Trophoblast cell (in vitro differentiated cells and primary cell): ENCODE data around the gene EXTL1.

Experiments
- DNase-seq, 2 donors: peaks; one replicate each; pipeline ENCODE4 v3.0.0-alpha.2; 2016
- H2AFZ ChIP-seq: 2 replicates; pipeline ENCODE4 v1.6.1; 2013; ENCODE audit warnings: low read length, moderate library complexity, mild to moderate bottlenecking; ENCODE audit not compliant: insufficient read depth, poor library complexity
- H2AK5ac ChIP-seq: 2 replicates; pipeline ENCODE4 v1.6.1; 2013; ENCODE audit warnings: mild to moderate bottlenecking, low read length
- H2BK120ac ChIP-seq: 2 replicates; pipeline ENCODE4 v1.6.1; 2013; ENCODE audit warnings: low read length, mild to moderate bottlenecking, moderate library complexity; ENCODE audit not compliant: insufficient read depth, poor library complexity
- H2BK12ac ChIP-seq: 2 replicates; pipeline ENCODE4 v1.6.1; 2013; ENCODE audit warnings: mild to moderate bottlenecking, low read length, moderate library complexity
- H2BK5ac ChIP-seq: 2 replicates; pipeline ENCODE4 v1.6.1; 2013; ENCODE audit warnings: low read length, low read depth, moderate library complexity, mild to moderate bottlenecking; ENCODE audit not compliant: poor library complexity
- H3K14ac ChIP-seq: 2 replicates; pipeline ENCODE4 v1.6.1; 2013; ENCODE audit warnings: mild to moderate bottlenecking, low read length
- H3K18ac ChIP-seq: 2 replicates; pipeline ENCODE4 v1.6.1; 2013; ENCODE audit warnings: mild to moderate bottlenecking, low read length
- H3K23ac ChIP-seq: 2 replicates; pipeline ENCODE4 v1.6.1; 2013; ENCODE audit warnings: low read length
- H3K27ac ChIP-seq: 2 replicates; pipeline ENCODE4 v1.5.1; 2013; ENCODE audit warnings: low read depth, mild to moderate bottlenecking, inconsistent platforms, low read length, moderate library complexity
- H3K27me3 ChIP-seq: 2 replicates; pipeline ENCODE4 v1.6.1; 2013; ENCODE audit warnings: inconsistent platforms, mild to moderate bottlenecking, low read length, moderate library complexity; ENCODE audit not compliant: insufficient read depth
- H3K36me3 ChIP-seq, 2 experiments: 1 replicate in 1 of 2; 2 replicates in 1 of 2; pipeline ENCODE4 v1.6.1; 2013; ENCODE audit warnings: low read length in 2 of 2, mild to moderate bottlenecking in 2 of 2, moderate library complexity in 1 of 2; ENCODE audit not compliant: insufficient read depth in 2 of 2, control insufficient read depth in 1 of 2
- H3K4ac ChIP-seq: 2 replicates; pipeline ENCODE4 v1.6.1; 2013; ENCODE audit warnings: low read depth, mild to moderate bottlenecking, low read length, moderate library complexity
- H3K4me1 ChIP-seq, 2 experiments: 1 replicate in 1 of 2; 2 replicates in 1 of 2; pipeline ENCODE4 v1.6.1; 2013; ENCODE audit warnings: low read length in 2 of 2, mild to moderate bottlenecking in 2 of 2, moderate library complexity in 1 of 2; ENCODE audit not compliant: insufficient read depth in 2 of 2, control insufficient read depth in 1 of 2
- H3K4me2 ChIP-seq: 2 replicates; pipeline ENCODE4 v1.6.1; 2013; ENCODE audit warnings: inconsistent platforms, mild to moderate bottlenecking, low read length, moderate library complexity
- H3K4me3 ChIP-seq: 2 replicates; pipeline ENCODE4 v1.5.1; 2013; ENCODE audit warnings: mild to moderate bottlenecking, low read depth, low read length, inconsistent platforms
- H3K79me1 ChIP-seq: one replicate; pipeline ENCODE4 v1.6.1; 2013; ENCODE audit warnings: low read length
- H3K79me2 ChIP-seq: 2 replicates; pipeline ENCODE4 v1.6.1; 2013; ENCODE audit warnings: low read length, mild to moderate bottlenecking; ENCODE audit not compliant: control insufficient read depth, insufficient read depth, poor library complexity
- H3K9ac ChIP-seq: 2 replicates; pipeline ENCODE4 v1.6.1; 2013; ENCODE audit warnings: mild to moderate bottlenecking, low read length
- H3K9me3 ChIP-seq: 2 replicates; pipeline ENCODE4 v1.6.1; 2013; ENCODE audit warnings: low read depth, mild to moderate bottlenecking, control low read depth, inconsistent platforms, low read length; ENCODE audit not compliant: insufficient read depth
- H4K12ac ChIP-seq: 2 replicates; pipeline ENCODE4 v1.6.1; 2013; ENCODE audit warnings: low read depth, mild to moderate bottlenecking, low read length, moderate library complexity
- H4K8ac ChIP-seq: 2 replicates; pipeline ENCODE4 v1.6.1; 2013; ENCODE audit warnings: low read depth, mild to moderate bottlenecking, low read length, moderate library complexity
- H4K91ac ChIP-seq: one replicate; pipeline ENCODE4 v1.6.1; 2013; ENCODE audit warnings: low read depth, mild to moderate bottlenecking, low read length, moderate library complexity
- WGBS: extraction: QIAGEN DNeasy Blood & Tissue Kit; methylation state at CpG from one replicate; pipeline ENCODE4 v1.1.7; 2013; ENCODE audit warnings: missing lambda C conversion rate; ENCODE audit not compliant: insufficient read length, insufficient coverage; ENCODE audit errors: extremely low coverage; 5-methylcytosine and 5-hydroxymethylcytosine counted together

The EXTL1 gene

DNA sequence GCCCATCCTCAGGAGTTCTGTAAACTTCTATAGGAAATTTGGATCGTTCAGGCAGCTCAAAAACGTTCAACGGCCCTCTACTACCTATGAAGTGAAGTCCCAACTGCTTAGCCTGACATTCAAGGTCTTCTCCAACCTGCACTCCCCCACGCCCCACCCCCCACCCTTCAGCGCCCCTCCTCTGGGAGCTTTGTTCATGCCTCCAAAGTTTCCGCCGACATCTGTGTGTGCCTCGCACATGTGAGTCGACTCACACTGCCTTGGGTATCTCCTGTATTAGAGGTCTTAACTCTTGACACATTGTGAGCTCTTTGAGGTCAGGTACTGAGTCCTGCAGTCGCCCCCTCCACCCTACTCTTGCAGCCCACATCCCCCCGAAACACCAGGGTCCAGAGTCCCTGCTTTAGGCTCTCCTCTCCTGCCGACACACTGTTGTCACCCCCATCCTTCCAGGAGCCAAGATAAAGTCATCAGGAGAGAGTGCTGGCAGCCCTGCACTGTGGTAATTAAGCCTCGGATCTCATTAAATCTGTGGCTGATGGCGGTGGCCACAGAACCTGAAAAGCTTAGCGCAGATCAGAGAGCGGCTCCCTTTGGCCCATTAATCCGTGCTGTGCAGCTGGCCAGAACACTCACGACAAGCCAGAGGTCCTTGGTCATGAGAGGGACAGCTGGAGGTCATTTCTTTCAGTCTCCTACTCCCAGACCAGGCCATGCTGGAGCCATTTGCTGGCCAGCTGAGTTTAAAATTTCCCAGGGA lies 22.4 kb upstream of the EXTL1 start:
- no peak overlapping the region for H3K14ac ChIP-seq
- no peak overlapping the region for H3K27ac ChIP-seq
- no peak overlapping the region for H3K4me2 ChIP-seq
- peak overlapping the region; percentile 67 for H4K8ac ChIP-seq
- no peak overlapping the region for H4K91ac ChIP-seq
- peaks cover 4 to 8% of the 10 kb centered on the region in 2 experiments for H3K4me1 ChIP-seq
- peaks cover 2% of the 10 kb centered on the region for H3K79me2 ChIP-seq
- H3K23ac ChIP-seq: no peak overlapping the region
- no peak overlapping the region for H2BK120ac ChIP-seq
- H3K4ac ChIP-seq: no peak overlapping the region
- no peaks in the 10 kb centered on the region for H3K27me3 ChIP-seq
- H4K12ac ChIP-seq: peak overlapping the region; percentile 2
- H3K36me3 ChIP-seq: no peaks in the 10 kb centered on the region
- H3K9me3 ChIP-seq: no peaks in the 10 kb centered on the region
- no peak overlapping the region for H3K18ac ChIP-seq
- peaks cover 8% of the 10 kb centered on the region for H3K79me1 ChIP-seq
- H2BK5ac ChIP-seq: no peak overlapping the region
- WGBS: no CpG with 5 or more reads among the region's 18 CpGs
- no peak overlapping the region for H3K4me3 ChIP-seq
- DNase-seq: no peak
- H3K9ac ChIP-seq: no peak overlapping the region
- H2AK5ac ChIP-seq: no peak overlapping the region
- no peak overlapping the region for H2BK12ac ChIP-seq
- H2AFZ ChIP-seq: peak overlapping the region; percentile 74

DNA sequence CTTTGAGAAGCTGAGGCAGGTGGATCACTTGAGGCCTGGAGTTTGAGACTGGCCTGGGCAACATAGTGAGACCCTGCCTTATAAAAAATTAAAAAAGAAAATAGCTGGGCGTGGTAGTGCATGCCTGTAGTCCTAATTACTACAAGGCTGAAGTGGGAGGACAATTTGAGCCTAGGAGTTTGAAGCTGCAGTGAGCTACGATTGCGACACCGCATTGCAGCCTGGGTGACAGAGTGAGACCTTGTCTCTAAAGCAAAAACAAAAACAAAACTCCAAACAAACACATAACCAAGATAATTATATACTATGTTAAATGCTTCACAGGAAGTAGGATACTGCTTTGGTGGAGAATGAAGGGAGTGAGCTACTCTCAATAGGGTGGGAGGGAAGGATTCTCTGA lies 18.3 kb upstream of the EXTL1 start:
- DNase-seq: peak; percentile 48 to 79
- Histone ChIP-seq H3K27me3 (no peaks in the 10 kb centered on the region), H2BK120ac (no peak overlapping the region), H2AK5ac (no peak overlapping the region), H3K36me3 (no peaks in the 10 kb centered on the region), H3K27ac (no peak overlapping the region), H3K9ac (no peak overlapping the region), H3K4ac (no peak overlapping the region), H3K23ac (no peak overlapping the region), H4K12ac (no peak overlapping the region), H3K4me1 (peaks cover 0 to 3% of the 10 kb centered on the region in 2 experiments), H3K14ac (no peak overlapping the region), H4K91ac (no peak overlapping the region), H2BK12ac (no peak overlapping the region), H2BK5ac (no peak overlapping the region), H4K8ac (no peak overlapping the region), H3K4me2 (no peak overlapping the region), H3K79me1 (no peaks in the 10 kb centered on the region), H3K18ac (no peak overlapping the region), H3K4me3 (no peak overlapping the region), H3K79me2 (no peaks in the 10 kb centered on the region), H2AFZ (no peak overlapping the region), H3K9me3 (no peaks in the 10 kb centered on the region)
- no CpG with 5 or more reads among the region's 4 CpGs for whole genome bisulfite sequencing

DNA sequence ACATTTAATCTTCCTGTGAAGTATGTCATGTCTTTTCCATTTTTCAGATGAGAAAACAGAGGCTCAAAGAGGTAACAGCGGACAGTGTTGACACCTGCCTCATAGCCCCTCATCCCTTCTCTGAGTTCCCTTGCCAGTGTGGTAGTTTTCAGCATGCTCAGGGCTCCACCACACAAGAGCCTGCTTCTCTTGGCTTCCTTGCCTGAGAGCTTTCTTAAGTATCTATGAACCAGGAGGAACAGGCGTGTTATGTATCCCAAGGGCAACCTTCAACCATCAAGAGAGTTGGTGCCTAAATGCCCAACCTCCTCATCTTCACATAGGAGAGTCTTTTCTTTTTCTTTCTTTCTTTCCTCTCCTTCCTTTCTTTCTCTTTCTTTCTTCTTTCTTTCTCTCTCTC lies 17.8 kb upstream of the EXTL1 start:
- Histone ChIP-seq H3K4me1 (no peaks in the 10 kb centered on the region), H2AK5ac (no peak overlapping the region), H4K12ac (no peak overlapping the region), H2BK120ac (no peak overlapping the region), H2BK12ac (no peak overlapping the region), H4K8ac (no peak overlapping the region), H3K27ac (no peak overlapping the region), H3K36me3 (no peaks in the 10 kb centered on the region), H3K23ac (no peak overlapping the region), H3K18ac (no peak overlapping the region), H3K14ac (no peak overlapping the region), H2AFZ (no peak overlapping the region), H3K79me2 (no peaks in the 10 kb centered on the region), H2BK5ac (no peak overlapping the region), H3K79me1 (no peaks in the 10 kb centered on the region), H4K91ac (no peak overlapping the region), H3K9ac (no peak overlapping the region), H3K4me3 (no peak overlapping the region), H3K4ac (no peak overlapping the region), H3K27me3 (no peaks in the 10 kb centered on the region), H3K9me3 (no peaks in the 10 kb centered on the region), H3K4me2 (no peak overlapping the region)
- no peak for DNase-seq
- WGBS: no CpG with 5 or more reads among the region's 2 CpGs

DNA sequence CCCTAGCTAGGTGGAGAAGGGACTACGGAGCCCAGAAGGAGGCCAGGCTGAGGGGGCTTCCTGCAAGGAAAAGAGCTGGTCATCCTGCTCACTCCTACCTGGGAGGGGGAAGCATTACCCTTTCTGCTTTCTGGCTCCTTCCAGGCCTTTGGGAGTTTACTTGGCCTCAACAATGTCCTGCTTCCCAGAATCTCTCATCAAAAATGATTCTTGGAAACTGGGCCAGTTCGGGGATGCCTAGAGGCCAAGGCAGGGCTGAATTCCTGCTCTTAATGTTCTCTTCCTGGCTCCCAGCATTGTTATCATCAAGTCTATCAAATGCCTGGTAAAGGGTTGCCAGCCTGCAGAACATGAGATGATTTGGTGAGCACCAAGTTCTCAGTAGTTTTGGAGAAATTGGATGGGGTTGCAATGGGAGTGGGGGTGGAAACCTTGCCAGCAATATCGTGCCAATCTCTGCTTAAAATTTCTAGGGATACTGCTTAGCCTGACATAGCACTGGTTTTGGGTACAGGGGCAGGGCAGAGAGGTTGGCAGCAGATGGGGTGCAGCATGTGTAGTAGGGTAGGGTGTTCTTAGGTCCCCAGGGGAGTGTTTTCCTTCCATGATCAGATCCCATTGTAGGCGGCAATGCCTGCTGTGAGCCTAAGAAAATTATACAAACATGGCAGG lies 16.0 kb upstream of the EXTL1 start:
- H3K9ac ChIP-seq: no peak overlapping the region
- no peaks in the 10 kb centered on the region for H3K9me3 ChIP-seq
- H3K23ac ChIP-seq: no peak overlapping the region
- no peak overlapping the region for H3K4ac ChIP-seq
- H3K79me2 ChIP-seq: no peaks in the 10 kb centered on the region
- no peak overlapping the region for H2AK5ac ChIP-seq
- no peak overlapping the region for H2AFZ ChIP-seq
- no peak overlapping the region for H4K12ac ChIP-seq
- H3K36me3 ChIP-seq: no peaks in the 10 kb centered on the region
- H2BK120ac ChIP-seq: no peak overlapping the region
- H3K27ac ChIP-seq: no peak overlapping the region
- H3K27me3 ChIP-seq: no peaks in the 10 kb centered on the region
- no peak overlapping the region for H2BK5ac ChIP-seq
- H3K79me1 ChIP-seq: no peaks in the 10 kb centered on the region
- H3K14ac ChIP-seq: no peak overlapping the region
- peaks cover 0 to 2% of the 10 kb centered on the region in 2 experiments for H3K4me1 ChIP-seq
- H3K4me3 ChIP-seq: no peak overlapping the region
- no CpG with 5 or more reads among the region's 4 CpGs for WGBS
- no peak overlapping the region for H3K4me2 ChIP-seq
- no peak overlapping the region for H2BK12ac ChIP-seq
- DNase-seq: no peak
- no peak overlapping the region for H3K18ac ChIP-seq
- no peak overlapping the region for H4K8ac ChIP-seq
- no peak overlapping the region for H4K91ac ChIP-seq
